Endothelial cell of umbilical vein (primary cell): ENCODE data around the gene PAQR6. TPM values are rescaled to one million over a fixed set of nuclear protein-coding genes. Genes with fewer than 3 reads are reported as not detected.

Source experiments
- BruUV-seq: library from RNA; stranded (reverse); fragments of 400-500 nt; replicated peaks from 2 replicates; lab custom pipeline; 2021; lab: Mats Ljungman, UMichigan
- CTCF ChIA-PET: fragments of 300-600, 350-600 bp; sonication (Branson Sonifier 250); formaldehyde crosslinking; loops from one replicate; lab custom pipeline; 2021; ENCODE audit warnings: antibody characterized with exemption, inconsistent platforms; lab: Charles Lee
- POLR2A ChIA-PET: fragments of 300-600, 350-600 bp; sonication (Branson Sonifier 250); formaldehyde crosslinking; loops from one replicate; lab custom pipeline; 2021; ENCODE audit warnings: antibody characterized with exemption, inconsistent platforms; lab: Charles Lee
- DNase-seq: peaks from one replicate; pipeline ENCODE4 v3.0.0-alpha.2; 2011; ENCODE audit warnings: low read depth, low spot score
- FAIRE-seq: peaks from 2 replicates; lab custom pipeline; 2011; peaks lifted over from hg19 to GRCh38; lab: Jason Lieb, UNC
- H2AFZ ChIP-seq: 2 replicates; pipeline ENCODE4 v1.6.0; 2012; ENCODE audit warnings: low read depth, low read length, control low read depth, inconsistent platforms
- H3K27ac ChIP-seq: 2 replicates; pipeline ENCODE4 v1.5.1; 2011; ENCODE audit warnings: low read depth, mild to moderate bottlenecking, control low read depth, low read length, moderate library complexity; ENCODE audit not compliant: insufficient read depth
- H3K27me3 ChIP-seq, 2 experiments: 2 replicates each; pipeline versions ENCODE4 v1.6.0 to v1.6.1; 2011; ENCODE audit warnings: low read length in 2 of 2, mixed read lengths in 1 of 2; ENCODE audit not compliant: control insufficient read depth in 2 of 2, insufficient read depth in 2 of 2
- H3K36me3 ChIP-seq, 2 experiments: 2 replicates in 1 of 2; 3 replicates in 1 of 2; pipeline ENCODE4 v1.5.1; 2011; ENCODE audit warnings: low read length in 2 of 2, mild to moderate bottlenecking in 1 of 2, moderate library complexity in 1 of 2; ENCODE audit not compliant: control insufficient read depth in 2 of 2, insufficient read depth in 2 of 2; ENCODE audit errors: extremely low read depth in 1 of 2
- H3K4me1 ChIP-seq: 3 replicates; pipeline ENCODE4 v1.5.1; 2011; ENCODE audit warnings: mild to moderate bottlenecking, low read length; ENCODE audit not compliant: control insufficient read depth, insufficient read depth; ENCODE audit errors: extremely low read depth
- H3K4me2 ChIP-seq: 2 replicates; pipeline ENCODE4 v1.6.1; 2011; ENCODE audit warnings: low read length, control low read depth, mixed read lengths; ENCODE audit not compliant: insufficient read depth
- H3K4me3 ChIP-seq, 3 experiments: fragments of 200-600 bp in 1 of 3; sonication (generic), shearing (Covaris generic) in 1 of 3; replicated peaks in 1 of 3; 2 replicates each; pipeline ENCODE4 v1.5.1; 2011 to 2016; ENCODE audit warnings: control low read depth in 3 of 3, low read length in 3 of 3, mild to moderate bottlenecking in 2 of 3, inconsistent platforms in 1 of 3, low read depth in 1 of 3, moderate library complexity in 1 of 3; ENCODE audit not compliant: insufficient read depth in 1 of 3
- H3K79me2 ChIP-seq: 2 replicates; pipeline ENCODE4 v1.6.0; 2012; ENCODE audit warnings: low read length, inconsistent platforms; ENCODE audit not compliant: control insufficient read depth, insufficient read depth
- H3K9ac ChIP-seq: replicated peaks from 2 replicates; pipeline ENCODE3; 2011; ENCODE audit warnings: low read length, control low read depth; ENCODE audit not compliant: insufficient read depth; ENCODE audit errors: extremely low read depth
- H3K9me1 ChIP-seq: replicated peaks from 3 replicates; pipeline ENCODE4 v1.6.0; 2011; ENCODE audit warnings: mild to moderate bottlenecking, low read length; ENCODE audit not compliant: control insufficient read depth, insufficient read depth; ENCODE audit errors: extremely low read depth
- H3K9me3 ChIP-seq: replicated peaks from 2 replicates; pipeline ENCODE4 v1.5.1; 2012; ENCODE audit warnings: low read length, inconsistent platforms; ENCODE audit not compliant: control insufficient read depth, insufficient read depth
- H4K20me1 ChIP-seq: replicated peaks from 2 replicates; pipeline ENCODE3; 2011; ENCODE audit warnings: mild to moderate bottlenecking, low read length; ENCODE audit not compliant: control insufficient read depth, insufficient read depth; ENCODE audit errors: extremely low read depth
- EZH2 ChIP-seq: IDR thresholded peaks from 2 replicates; pipeline ENCODE4 v1.6.1; 2012; ENCODE audit warnings: borderline replicate concordance, low read depth, mild to moderate bottlenecking, moderate library complexity, low read length, inconsistent platforms; ENCODE audit not compliant: severe bottlenecking
- FOS ChIP-seq: IDR thresholded peaks from 2 replicates; pipeline ENCODE4 v1.6.1; 2011; ENCODE audit warnings: mild to moderate bottlenecking, low read length, moderate library complexity, borderline replicate concordance; ENCODE audit not compliant: insufficient read depth
- GATA2 ChIP-seq: IDR thresholded peaks from 2 replicates; pipeline ENCODE4 v1.7.0; 2011; ENCODE audit warnings: low read depth, mild to moderate bottlenecking, moderate library complexity, mixed read lengths, low read length; ENCODE audit not compliant: insufficient read length, insufficient read depth
- JUN ChIP-seq: IDR thresholded peaks from 2 replicates; pipeline ENCODE4 v1.6.1; 2011; ENCODE audit warnings: borderline replicate concordance, low read depth; ENCODE audit not compliant: insufficient read length, insufficient read depth
- MAX ChIP-seq: IDR thresholded peaks from 2 replicates; pipeline ENCODE4 v1.6.1; 2011; ENCODE audit not compliant: insufficient read depth, insufficient read length
- MYC ChIP-seq: IDR thresholded peaks from one replicate; pipeline ENCODE4 v1.6.1; 2011; ENCODE audit warnings: mild to moderate bottlenecking, low read depth, low read length
- POLR2A ChIP-seq: IDR thresholded peaks from 2 replicates; pipeline ENCODE4 v1.6.1; 2012; ENCODE audit warnings: low read depth, mild to moderate bottlenecking, control low read depth, low read length
- POLR2AphosphoS5 ChIP-seq: IDR thresholded peaks from 2 replicates; pipeline ENCODE4 v1.6.1; 2012; ENCODE audit warnings: low read depth, mild to moderate bottlenecking, control low read depth, low read length, moderate library complexity; ENCODE audit not compliant: insufficient read depth
- dilution Hi-C: fragments of 300-500 bp; cut with MboI; formaldehyde crosslinking; loops from one replicate; pipeline ENCODE4 v1.15.0; 2019; ENCODE audit warnings: low sequenced_read_pairs; ENCODE audit not compliant: extremely low pct_ligation_motif_present
- intact Hi-C: fragments of 100-400 bp; cut with micrococcal nuclease; formaldehyde crosslinking; loops from one replicate; pipeline ENCODE4 v1.10.0; 2022
- polyA plus RNA-seq, 4 experiments: library from polyadenylated mRNA; depleted of rRNA in 3 of 4; stranded (reverse) in 3 of 4; unstranded in 1 of 4; fragments of >200 nt; gene quantifications; 2 replicates each; pipeline versions ENCODE4 v1.2.1 to v1.2.3, GENCODE V29; 2011 to 2012; ENCODE audit warnings: missing spikeins in 1 of 4
- total RNA-seq: library from RNA; stranded (reverse); gene quantifications from 2 replicates; pipeline ENCODE4 v1.2.3, GENCODE V29; 2021
- TF ChIP-seq, protein P1 (sequence below), 2 donors: IDR thresholded peaks; 1 replicate in 1 of 2; 2 replicates in 1 of 2; pipeline ENCODE4 v1.5.1; 2011; ENCODE audit warnings: low read length in 2 of 2, mild to moderate bottlenecking in 2 of 2, moderate library complexity in 2 of 2, control low read depth in 1 of 2, inconsistent platforms in 1 of 2, low read depth in 1 of 2; ENCODE audit not compliant: insufficient read depth in 1 of 2; ENCODE audit errors: extremely low read depth in 1 of 2

Gene PAQR6
- total and polyA plus RNA-seq, 2 donors (not counting 3 experiments of a cell fraction or from before 2014, with no cell fraction given) = 1.6 to 2.2 TPM

DNA sequence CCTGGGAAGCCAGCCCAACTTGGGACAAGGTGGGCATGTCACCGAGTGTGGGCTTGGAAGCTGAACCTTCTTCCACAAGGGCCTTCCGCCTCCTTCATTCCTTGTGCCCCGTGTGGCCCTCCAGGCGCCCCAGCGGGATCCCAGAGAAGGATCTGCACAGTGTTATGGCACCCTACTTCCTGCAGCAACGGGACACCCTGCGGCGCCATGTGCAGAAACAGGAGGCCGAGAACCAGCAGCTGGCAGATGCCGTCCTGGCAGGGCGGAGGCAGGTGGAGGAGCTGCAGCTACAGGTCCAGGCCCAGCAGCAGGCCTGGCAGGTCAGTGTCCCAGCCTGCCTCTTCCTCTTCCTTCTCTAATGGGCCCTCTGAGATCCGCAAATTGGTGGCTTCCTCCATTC, 11.7 kb downstream of the PAQR6 start:
- no peaks in the 10 kb centered on the region for H3K79me2 ChIP-seq
- dilution Hi-C loops = no loop called here
- H3K4me2 ChIP-seq = no peak overlapping the region
- CTCF ChIA-PET = no interaction called here
- H3K9me3 ChIP-seq = no peaks in the 10 kb centered on the region
- no peak overlapping the region for H3K9ac ChIP-seq
- POLR2A ChIA-PET = no interaction called here
- DNase-seq = no peak
- no peaks in the 10 kb centered on the region for H3K9me1 ChIP-seq
- H2AFZ ChIP-seq = no peak overlapping the region
- H3K4me1 ChIP-seq = peaks cover 12% of the 10 kb centered on the region
- no peak overlapping the region for H3K4me3 ChIP-seq
- peaks cover 0 to 27% of the 10 kb centered on the region in 2 experiments for H3K36me3 ChIP-seq
- H3K27me3 ChIP-seq = no peaks in the 10 kb centered on the region
- no TSS peak for BruUV-seq
- no peak overlapping the region for H3K27ac ChIP-seq
- no peak for FAIRE-seq
- no peaks in the 10 kb centered on the region for H4K20me1 ChIP-seq
- intact Hi-C loops = no loop called here
- TF ChIP-seq MYC (no peak), JUN (no peak), EZH2 (no peak), FOS (no peak), GATA2 (no peak), POLR2AphosphoS5 (no peak), MAX (no peak), POLR2A (no peak)
- TF ChIP-seq, protein P1, sequence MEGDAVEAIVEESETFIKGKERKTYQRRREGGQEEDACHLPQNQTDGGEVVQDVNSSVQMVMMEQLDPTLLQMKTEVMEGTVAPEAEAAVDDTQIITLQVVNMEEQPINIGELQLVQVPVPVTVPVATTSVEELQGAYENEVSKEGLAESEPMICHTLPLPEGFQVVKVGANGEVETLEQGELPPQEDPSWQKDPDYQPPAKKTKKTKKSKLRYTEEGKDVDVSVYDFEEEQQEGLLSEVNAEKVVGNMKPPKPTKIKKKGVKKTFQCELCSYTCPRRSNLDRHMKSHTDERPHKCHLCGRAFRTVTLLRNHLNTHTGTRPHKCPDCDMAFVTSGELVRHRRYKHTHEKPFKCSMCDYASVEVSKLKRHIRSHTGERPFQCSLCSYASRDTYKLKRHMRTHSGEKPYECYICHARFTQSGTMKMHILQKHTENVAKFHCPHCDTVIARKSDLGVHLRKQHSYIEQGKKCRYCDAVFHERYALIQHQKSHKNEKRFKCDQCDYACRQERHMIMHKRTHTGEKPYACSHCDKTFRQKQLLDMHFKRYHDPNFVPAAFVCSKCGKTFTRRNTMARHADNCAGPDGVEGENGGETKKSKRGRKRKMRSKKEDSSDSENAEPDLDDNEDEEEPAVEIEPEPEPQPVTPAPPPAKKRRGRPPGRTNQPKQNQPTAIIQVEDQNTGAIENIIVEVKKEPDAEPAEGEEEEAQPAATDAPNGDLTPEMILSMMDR (IDR thresholded peaks at IDR 0.05; ENCODE audit: extremely low read depth in 1 of 2, insufficient read depth in 1 of 2, low read depth in 1 of 2, low read length in 2 of 2) = no peak
